Measurements from ENCODE around the gene ERN2.

- TF ChIP-seq SP1 (IDR thresholded peaks at IDR 0.05) (no peak), TARDBP (IDR thresholded peaks at IDR 0.05) (no peak), PKNOX1 (IDR thresholded peaks at IDR 0.05) (no peak), BHLHE40 (IDR thresholded peaks at IDR 0.05; ENCODE audit: borderline replicate concordance) (no peak), FOXA1 (IDR thresholded peaks at IDR 0.05) (no peak), HDGF (IDR thresholded peaks at IDR 0.05; ENCODE audit: borderline replicate concordance) (no peak), NFRKB (IDR thresholded peaks at IDR 0.05) (no peak), CTBP1 (IDR thresholded peaks at IDR 0.05; ENCODE audit: borderline replicate concordance) (no peak), FOXK2 (IDR thresholded peaks at IDR 0.05) (no peak), LEF1 (IDR thresholded peaks at IDR 0.05; ENCODE audit: borderline replicate concordance) (no peak), FOXM1 (IDR thresholded peaks at IDR 0.05; ENCODE audit: borderline replicate concordance) (no peak), ELF4 (IDR thresholded peaks at IDR 0.05) (no peak)
Observed at GRCh38 chr16:23755484-23755809, 42.4 kb upstream of the ERN2 start.

Data from HEK293T (cell line).